IPS-NIHi11 (cell line): ENCODE data around the gene SOX6.
"Not testable (repeated sequence)": the region's sequence is repeated elsewhere in the genome, so short reads cannot be mapped to it uniquely, and the experiment has no call there.

ENCODE experiments used
- DNase-seq: peaks from one replicate; pipeline ENCODE4 v3.0.0; 2012; ENCODE audit warnings: mixed read lengths, low spot score

Gene SOX6

DNA sequence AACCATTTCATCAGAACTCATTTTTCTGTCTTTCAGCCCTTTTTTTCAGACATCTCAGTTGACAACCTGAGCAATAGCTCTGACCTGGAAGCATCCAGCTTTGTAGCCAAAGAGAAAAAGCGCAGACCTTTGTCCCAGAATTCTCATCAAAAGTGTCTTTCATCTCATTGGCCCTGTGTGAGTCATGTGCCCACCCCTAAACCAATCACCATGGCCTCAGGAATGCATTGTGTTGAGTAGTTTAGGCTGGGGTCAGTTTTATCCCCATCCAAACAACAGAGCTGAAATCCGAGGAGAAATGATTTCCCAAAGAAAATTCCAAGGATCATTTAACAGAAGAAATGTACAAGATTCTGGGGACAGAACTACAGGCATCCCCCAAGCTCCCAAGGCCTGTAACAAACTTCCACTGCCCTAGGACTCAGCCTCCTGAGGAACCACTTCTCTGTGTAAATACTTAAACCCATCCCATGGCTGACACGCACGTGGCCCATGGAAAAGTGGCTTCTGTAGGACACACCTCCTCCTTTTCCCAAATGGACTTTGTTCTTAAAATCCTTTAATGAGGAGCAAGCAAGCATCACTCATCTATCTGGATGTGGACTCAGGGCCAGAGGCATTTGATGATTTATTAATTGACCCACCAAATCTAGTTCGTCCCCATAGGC is 429.0 kb downstream of the SOX6 start:
- DNase-seq: no peak

DNA sequence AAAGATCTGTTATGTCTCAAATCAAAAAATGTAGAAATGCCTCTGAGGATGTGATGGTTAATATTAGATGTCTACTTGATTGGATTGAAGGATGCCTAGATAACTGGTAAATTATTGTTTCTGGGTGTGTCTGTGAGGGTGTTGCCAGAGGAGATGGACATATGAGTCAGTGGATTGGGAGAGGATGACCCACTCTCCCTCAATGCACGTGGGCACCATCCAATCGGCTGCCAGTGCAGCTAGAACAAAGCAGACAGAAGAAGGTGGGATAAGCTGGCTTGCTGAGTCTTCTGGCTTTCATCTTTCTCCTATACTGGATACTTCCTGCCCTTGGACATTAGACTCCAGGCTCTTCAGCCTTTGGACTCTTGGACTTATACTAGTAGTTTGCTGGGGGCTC is 430.3 kb downstream of the SOX6 start:
- DNase-seq: no peak

DNA sequence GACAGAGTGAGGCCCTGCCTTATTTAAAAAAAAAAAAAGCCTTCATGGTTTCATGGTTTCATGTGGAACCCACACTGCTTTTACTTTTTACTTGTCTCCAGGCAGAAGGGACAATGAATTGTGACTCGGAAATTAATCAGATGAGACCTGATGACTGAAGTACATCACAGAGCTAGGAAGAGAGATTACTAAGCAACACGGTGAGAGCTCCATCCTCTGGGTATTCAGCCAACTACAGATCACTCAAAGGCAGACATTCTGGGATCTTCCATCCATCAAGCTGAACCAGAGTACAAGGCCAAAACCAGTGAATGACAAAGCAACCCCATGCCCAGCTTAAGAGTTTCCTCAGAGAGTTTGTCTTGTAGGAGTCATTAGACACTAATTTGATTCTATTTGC is 433.2 kb downstream of the SOX6 start:
- no peak for DNase-seq

DNA sequence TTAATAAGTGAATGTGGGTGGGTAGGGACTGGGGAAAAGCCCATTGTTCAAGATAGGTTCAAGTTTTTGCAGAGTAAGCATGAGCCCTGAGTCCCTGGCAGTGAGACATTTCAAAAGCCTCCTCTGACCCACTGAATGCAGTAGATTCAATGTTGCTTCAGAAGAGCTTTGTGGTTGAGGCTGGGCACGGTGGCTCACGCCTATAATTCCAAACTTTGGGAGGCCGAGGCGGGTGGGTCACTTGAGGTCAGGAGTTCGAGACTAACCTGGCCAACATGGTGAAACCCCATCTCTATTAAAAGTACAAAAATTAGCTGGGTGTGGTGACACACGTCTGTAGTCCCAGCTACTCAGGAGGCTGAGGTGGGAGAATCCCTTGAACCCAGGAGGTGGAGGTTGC is 433.6 kb downstream of the SOX6 start:
- not testable (repeated sequence) for DNase-seq

DNA sequence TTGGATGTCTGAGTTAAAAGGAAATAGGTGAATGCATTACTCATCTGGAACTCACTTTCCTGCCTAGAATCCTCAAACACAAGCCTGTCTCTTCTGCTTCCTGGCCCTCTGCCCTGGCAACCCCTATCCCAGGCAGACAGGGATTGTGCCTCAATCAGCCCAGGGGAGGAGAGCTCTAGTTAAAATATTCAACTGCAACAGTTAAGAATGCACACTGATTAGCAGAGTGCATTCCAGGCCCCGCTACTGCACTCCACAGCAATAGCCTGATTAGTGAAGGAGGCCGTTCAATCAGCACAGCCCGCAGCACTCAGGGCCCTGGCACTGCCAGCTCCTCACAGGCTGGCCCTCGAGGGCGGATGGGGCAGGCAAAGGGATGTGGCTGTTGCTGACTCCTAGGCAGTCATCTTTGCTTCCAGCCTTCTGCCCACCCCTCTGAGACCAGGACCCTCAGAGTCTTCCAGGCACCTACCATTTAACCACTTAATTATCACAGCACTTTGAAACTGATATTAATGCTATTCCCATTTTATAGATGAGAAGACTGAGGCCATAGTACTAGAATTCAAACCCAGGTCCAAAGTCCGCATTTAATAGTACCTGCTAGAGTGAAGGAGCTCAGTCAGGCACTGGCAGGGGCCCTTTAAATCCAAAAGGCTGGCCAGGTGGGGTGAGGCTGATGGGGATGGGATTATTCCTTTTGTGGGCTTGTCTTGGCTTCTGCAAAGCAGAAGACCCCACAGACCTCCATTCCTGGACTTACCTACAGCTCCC is 435.3 kb downstream of the SOX6 start:
- DNase-seq: no peak

DNA sequence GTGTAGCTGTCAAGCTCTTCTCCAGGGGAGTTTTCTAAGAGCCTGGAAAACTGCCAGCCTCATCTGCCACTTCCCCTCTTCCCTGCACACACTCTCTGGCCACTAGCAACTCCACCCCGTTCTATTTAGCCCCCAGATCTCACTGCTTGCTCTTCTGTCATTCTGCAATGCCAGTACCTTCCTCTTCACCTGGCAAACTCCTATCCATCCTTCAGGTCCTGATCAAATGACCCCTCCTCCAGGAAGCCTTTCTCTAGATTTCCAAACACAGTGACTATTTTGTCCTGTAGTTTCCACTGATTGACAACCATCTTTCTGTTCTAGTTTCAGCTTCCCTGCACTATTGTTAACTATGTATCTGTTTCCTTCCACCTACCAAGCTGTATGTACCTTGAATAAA is 437.7 kb downstream of the SOX6 start:
- no peak for DNase-seq

DNA sequence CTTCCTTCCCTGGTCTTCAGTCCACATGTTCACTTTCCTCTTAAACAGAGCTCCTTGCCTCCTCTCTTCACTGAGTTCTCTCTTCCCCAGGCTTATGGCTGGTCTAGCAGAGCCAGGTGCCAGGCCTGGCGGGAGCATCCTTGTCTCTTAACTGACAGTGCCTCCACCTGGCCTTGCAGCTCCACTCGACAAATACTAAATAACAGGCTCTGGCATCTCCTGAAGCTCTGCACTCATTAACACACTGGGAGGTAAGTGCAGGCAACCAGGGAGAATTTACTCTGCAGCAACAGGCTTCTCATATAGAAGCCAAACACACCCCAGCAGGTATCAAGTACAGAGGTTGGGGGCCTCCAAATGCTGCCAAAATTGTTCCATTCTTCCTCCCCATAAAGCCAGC is 438.1 kb downstream of the SOX6 start:
- DNase-seq: no peak
